HG03457 (cell line): ENCODE data around the gene RNASE2.
"Not testable (repeated sequence)": the region's sequence is repeated elsewhere in the genome, so short reads cannot be mapped to it uniquely, and the experiment has no call there.

Experiments
- ATAC-seq: cut with Tn5 transposase; IDR thresholded peaks from one replicate; pipeline ENCODE4 v1.9.1; 2021; ENCODE audit warnings: moderate number of reproducible peaks; ENCODE audit not compliant: unreplicated experiment

The RNASE2 gene

DNA sequence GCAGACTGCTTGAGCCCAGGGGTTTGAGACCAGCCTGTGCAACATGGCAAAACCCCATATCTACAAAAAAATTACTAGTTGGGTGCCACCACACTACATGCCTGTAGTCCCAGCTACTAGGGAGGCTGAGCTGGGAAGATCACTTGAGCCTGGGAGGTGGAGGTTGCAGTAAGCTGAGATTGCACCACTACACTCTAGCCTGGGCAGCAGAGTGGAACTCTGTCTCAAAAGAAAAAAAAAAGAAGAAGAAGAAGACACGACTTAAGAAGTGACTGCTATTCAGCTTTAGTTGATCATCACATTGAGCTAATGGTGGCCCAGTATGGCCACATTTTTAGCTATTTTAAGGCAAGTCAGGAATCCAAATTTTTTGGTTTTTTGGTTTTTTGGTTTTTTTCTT, 25.6 kb downstream of the RNASE2 start:
- no peak for ATAC-seq

GRCh38 chr14:20982646-20983369, 27.5 kb downstream of the RNASE2 start:
- no peak for ATAC-seq

GRCh38 chr14:20985650-20986049, 30.4 kb downstream of the RNASE2 start:
- not testable (repeated sequence) for ATAC-seq

GRCh38 chr14:20986811-20987210, 31.5 kb downstream of the RNASE2 start:
- ATAC-seq, result no peak

- no peak for ATAC-seq
These were observed 33.6 kb downstream of the RNASE2 start for GRCh38 chr14:20988717-20989470.

DNA sequence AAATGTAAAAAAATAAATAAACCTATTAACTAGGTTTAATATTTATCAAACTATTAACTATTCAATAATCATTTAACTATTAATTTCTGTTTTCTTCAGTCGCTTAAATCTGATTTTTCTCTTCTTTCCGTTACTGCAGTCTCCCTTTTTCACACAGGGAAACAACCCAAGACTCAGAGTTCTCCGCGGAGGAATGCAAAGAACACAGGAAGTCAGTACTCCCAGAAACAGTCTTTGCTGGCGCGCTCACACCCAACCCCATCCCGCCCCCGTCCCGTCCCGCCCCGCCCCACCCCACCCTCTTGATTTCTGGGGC, 34.1 kb downstream of the RNASE2 start:
- no peak for ATAC-seq

GRCh38 chr14:20989787-20990600, 34.7 kb downstream of the RNASE2 start, which contains the start of gene METTL17:
Gene METTL17 (plus strand): TSS chr14:20989980. CDS start chr14:20990003, 23 bp downstream.
- ATAC-seq, result peak; percentile 88

DNA sequence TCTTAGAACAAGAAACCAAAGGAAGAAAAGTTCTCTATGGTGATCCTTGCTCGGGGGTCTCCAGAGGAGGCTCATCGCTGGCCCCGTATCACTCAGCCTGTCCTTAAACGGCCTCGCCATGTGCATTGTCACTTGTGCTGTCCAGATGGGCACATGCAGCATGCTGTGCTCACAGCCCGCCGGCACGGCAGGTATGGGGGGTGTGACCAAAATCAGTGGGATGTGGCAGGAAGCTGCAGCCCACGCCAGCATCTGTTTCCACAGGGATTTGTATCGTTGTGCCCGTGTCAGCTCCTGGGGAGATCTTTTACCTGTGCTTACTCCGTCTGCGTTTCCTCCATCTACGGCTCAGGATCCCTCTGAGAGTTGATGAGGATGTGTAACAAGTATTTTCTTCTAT, 41.2 kb downstream of the RNASE2 start:
- no peak for ATAC-seq

DNA sequence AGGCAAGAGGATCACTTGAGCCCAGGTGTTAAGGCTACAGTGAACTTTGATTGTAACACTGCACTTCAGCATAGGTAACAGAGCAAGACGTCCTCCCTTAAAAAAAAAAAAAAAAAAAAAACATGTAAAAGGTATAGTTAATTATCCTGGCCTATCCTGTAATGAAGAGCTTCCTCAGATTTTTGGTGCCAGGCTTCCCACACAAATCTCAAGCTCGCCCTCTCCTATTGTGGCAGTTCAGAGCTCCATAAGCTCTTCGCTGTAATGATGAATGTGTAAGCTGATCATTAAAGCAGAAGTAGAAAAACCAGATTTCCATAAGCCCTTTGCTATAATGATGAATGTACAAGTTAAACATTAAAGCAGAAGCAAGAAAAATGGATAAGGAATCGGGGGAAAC, 41.8 kb downstream of the RNASE2 start:
- ATAC-seq, result no peak

- ATAC-seq, result no peak
These were observed 42.3 kb downstream of the RNASE2 start for GRCh38 chr14:20997564-20997963.

- ATAC-seq, result no peak
These were observed 42.9 kb downstream of the RNASE2 start for GRCh38 chr14:20998139-20998538.

DNA sequence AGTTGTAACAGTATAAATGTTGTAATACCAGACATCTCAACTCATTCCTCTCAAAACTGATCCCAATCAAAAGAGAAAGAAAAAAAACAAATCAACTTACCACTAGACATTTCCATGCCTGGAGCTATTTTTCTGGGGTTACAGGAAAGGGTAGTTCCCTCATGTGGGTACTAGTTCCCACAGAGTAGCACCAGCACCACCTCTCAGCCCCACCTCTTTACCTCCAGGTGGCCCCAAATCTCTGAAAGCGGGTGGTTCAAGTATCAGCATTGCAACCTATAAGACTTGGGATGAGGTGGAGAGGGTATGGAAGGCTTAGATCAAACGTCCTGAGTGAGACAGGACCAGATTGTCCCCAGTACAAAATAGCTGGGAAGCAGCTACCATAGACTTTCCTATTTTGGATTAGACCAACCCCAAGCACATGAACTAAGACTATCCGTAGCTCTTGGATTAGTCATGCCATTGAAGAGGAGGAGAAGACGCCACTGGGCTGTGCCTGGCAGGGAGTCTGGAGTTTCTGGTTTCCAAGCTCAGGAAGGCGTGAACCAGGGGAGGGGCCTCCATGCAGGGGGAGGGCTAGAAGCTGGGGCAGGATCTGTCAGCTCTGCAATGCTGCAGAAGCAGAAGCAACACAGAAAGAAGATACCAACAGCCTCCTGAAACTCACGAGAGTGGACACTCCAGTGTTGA, 43.5 kb downstream of the RNASE2 start, which contains the start of gene SLC39A2:
TSS of gene SLC39A2 (plus strand) at position 620 of the 693 bp plus-strand sequence. CDS start 154 bp downstream, outside the sequence.
- no peak for ATAC-seq

DNA sequence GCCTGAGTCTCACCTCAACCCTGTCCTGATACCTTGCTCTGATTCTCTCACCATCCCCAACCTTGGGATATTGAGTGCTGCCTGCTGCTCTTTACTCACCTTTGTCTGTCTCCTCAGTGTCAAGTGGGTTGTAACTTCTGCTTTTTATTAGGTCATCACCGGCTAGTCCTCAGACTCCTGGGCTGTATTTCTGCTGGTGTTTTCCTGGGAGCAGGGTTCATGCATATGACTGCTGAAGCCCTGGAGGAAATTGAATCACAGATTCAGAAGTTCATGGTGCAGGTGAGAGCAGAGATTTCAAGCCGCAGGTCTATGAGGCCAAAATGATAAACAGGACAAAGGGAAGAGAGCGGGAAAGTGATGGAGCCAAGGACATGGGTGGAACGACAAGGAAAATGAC, 44.3 kb downstream of the RNASE2 start:
- ATAC-seq, result no peak

DNA sequence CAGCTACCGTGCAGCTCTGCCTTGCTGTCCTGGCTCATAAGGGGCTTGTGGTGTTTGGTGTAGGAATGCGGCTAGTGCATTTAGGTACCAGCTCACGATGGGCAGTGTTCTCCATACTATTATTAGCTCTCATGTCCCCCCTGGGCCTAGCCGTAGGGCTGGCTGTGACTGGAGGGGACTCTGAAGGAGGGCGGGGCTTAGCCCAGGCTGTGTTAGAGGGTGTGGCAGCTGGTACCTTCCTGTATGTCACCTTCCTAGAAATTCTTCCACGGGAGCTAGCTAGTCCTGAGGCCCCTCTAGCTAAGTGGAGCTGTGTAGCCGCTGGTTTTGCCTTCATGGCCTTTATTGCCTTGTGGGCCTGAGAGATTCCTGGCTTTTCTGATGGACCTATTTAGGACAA, 45.9 kb downstream of the RNASE2 start:
- no peak for ATAC-seq

- no peak for ATAC-seq
These were observed 48.6 kb downstream of the RNASE2 start for GRCh38 chr14:21003788-21004346.
